ENCODE data around the gene NKAIN2.
"Not testable (repeated sequence)": the region's sequence is repeated elsewhere in the genome, so short reads cannot be mapped to it uniquely, and the experiment has no call there.

NKAIN2 gene

GRCh38 chr6:123962508-123962907, 158.8 kb downstream of the NKAIN2 start:
- peak in 14 of 56 donors; percentile 1 to 44 (median 19) for DNase-seq

DNA sequence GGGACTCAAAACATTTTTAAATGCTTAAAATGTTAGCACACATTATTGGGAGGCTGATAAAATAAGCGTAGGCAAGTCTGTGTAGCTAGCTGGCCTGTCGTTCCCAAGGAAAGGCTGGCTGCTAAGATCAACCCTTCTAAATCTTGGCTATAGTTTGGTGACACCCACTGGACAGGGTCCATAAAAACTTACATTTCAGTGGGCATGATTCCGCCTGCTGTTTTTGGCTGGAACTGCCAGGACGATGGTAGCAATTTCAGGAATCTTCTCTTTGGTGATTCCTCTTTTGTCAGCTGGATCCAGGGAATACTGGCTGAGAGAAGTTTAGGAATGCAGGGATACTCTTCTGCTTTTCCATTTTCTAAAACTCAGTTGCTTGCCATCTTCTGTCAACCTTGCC, 162.2 kb downstream of the NKAIN2 start:
- peak in 18 of 56 donors; percentile 2 to 44 (median 14) for DNase-seq

DNA sequence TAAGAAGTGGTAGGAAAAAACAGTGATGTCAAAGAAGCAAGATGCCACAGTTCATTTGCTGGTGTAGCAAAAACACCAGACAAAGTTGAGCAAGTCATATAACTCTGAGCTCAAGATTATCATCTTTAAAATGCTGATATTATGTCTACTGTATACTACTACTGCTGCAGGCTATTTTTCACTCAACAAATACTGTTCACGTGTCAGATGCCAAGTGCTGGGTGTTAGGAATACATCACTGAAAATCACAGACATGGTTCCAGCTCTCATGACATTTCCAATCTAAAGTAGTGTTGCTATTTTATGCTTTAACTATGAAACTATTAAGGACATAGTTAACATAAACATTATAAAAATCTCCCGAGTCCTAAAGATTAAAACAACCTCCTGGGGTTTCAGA, 163.0 kb downstream of the NKAIN2 start:
- DNase-seq: no peak

- DNase-seq: no peak
Observed at GRCh38 chr6:123967905-123968304, 164.2 kb downstream of the NKAIN2 start.

DNA sequence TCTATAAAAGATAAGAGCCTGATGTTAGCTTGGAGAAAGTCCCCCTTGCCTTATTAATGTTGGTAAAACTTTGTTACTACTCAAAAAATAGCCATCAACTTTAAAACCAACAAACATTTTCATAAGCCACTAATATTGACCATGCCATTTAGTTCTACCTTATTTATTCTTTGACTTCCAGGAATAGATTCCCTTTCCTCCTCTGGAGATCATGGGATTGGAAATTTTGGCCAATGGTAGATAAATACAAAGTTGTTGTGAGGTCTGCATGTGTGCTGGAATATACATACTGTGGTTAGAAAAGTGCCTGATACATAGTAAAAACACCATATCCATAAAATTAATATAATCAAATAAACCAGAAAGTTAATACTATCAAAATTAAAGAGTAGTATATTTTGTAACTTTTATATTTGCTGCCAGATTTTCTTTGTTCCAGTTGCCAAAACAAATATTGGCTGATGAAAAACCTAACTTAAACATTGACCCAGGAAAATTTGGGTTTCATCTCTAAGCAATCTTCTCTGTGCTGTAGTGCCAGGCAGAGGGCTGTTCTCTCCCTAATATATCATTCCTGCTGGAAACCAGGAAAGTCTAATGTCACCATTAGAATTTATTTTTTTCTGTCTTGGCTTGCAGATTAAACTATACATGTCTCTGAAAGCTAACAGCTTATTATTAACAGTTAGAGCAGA, 169.1 kb downstream of the NKAIN2 start:
- DNase-seq: no peak

GRCh38 chr6:123980311-123980710, 176.6 kb downstream of the NKAIN2 start:
- no peak for DNase-seq

GRCh38 chr6:123986938-123987337, 183.3 kb downstream of the NKAIN2 start:
- no peak for DNase-seq

GRCh38 chr6:123989918-123990317, 186.3 kb downstream of the NKAIN2 start:
- not testable (repeated sequence) for DNase-seq

DNA sequence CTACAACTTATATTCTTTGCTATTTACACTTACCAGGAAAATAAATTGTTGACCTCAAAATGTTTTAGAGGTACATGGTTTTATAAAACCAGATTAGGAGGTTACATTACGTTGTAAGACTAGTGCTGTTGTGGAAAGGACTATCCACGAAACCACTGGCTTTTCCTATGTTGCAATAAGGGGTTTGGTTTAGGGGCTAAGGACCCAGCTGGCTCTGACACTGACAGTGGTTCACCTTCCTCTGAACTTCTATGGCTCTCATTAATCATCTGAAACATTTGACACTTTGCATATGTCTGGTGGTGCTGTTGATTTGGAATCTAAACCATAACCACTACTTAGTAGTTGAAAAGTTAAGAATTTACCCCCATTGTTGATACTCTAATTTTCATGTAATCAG, 186.7 kb downstream of the NKAIN2 start:
- no peak for DNase-seq

DNA sequence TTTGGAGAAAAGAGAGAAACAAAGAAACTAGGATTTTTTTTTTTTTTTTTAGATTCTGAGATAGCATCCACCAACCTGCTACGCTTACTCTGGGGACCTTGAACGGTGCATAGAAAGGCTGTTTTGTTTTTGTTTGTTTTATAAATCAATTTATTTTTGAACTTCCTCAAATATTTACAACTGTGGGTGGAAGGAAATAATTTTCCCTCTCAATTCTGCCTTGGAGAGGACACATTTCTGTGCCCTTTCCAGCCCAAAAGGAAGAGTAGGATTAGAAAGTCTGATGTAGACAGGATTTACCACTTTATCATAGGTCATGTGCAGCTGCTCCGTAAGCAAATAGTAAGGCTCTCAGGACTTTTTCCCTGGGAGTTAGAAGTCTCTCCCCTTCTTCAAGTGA, 190.5 kb downstream of the NKAIN2 start:
- DNase-seq: no peak

GRCh38 chr6:123994891-123995635, 191.4 kb downstream of the NKAIN2 start:
- DNase-seq: no peak

- no peak for DNase-seq
Observed at GRCh38 chr6:123997223-123997622, 193.6 kb downstream of the NKAIN2 start.

- DNase-seq: peak in 25 of 56 donors; percentile 0 to 76 (median 20)
Observed at GRCh38 chr6:124002377-124003081, 198.9 kb downstream of the NKAIN2 start.

DNA sequence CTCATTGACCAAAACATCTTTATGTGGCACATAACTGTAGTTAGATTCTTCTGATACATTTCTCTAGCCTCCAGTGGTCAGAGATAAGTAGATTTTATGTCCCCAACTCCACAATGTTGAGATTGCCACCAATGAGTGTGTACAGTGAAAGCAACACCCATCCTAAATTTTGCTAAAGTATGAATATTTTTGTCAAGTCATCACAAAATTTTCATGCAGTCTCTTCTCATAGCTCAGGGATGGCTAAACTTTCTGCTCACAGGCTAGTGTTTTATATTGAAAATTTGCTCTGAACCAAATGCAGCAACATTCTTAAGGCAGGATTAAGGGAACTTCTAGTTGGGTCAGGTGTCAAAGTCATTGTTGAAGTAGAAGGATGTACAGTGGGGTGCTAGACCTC, 203.6 kb downstream of the NKAIN2 start:
- no peak for DNase-seq

DNA sequence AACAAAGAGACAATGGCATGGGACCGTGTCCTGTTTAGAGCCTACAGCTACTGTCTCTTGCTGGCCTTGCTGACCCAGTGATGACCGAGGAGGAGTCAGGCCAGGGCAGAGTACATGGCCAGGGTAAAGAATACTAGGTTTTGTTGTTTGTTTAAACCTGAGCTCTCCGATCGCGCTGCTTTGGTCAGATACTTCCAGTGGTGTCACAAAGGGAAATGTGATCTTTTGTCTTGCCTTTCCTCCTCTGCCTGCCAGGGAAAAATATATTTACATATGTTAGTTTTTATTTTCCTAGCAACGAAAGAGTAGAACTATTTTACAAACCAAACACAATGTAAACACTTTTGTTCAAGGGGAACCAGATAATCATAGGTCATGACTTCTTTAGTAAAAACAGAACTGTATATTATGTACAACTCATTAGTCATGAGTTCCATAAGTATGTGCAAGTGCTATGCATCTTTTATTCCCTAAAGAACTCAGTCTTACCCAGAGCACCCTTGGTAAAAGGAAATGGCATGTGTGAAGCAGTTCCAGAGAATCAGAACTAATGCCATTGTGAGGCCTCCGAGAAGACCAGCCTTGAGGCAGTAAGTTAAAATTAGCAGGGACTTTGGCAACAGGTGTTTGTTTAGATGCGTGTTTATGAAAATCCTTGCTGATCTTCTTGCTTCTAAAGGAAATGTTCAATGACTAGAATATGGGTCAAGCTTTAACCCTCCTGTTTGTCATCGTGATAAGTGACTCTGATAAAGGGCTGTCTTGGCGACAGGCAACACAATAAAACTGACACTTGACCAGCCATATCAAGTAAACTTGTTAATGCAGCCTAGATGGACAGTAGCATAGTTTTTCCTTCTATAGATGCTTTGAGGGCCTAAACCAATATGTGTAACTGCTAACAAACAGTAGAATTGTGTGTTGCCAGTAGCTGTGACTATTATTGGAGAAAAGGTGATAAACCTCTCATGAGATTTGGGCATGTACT, 204.6 kb downstream of the NKAIN2 start:
- DNase-seq: no peak

- no peak for DNase-seq
Observed at GRCh38 chr6:124008988-124009765, 205.5 kb downstream of the NKAIN2 start.

DNA sequence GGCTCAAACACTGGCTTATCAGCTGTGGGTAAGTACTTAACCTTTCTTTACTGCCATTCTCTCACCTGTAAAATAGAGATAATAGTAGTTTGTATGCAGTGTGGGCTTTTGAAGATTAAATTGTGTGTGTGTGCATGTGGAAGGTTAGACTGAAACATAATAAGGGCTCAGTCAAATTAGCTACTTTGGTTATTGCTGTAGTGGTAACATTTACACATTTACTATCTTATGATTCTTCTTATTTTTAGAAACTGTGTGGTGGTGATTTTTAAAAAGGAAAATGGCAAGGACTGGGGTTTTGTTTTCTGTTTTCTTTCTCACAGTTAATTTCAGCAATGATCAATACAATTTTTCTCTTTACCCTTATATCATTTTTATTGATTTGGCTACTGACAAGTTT, 206.9 kb downstream of the NKAIN2 start:
- no peak for DNase-seq

- DNase-seq: no peak
Observed at GRCh38 chr6:124011180-124011579, 207.5 kb downstream of the NKAIN2 start.

DNA sequence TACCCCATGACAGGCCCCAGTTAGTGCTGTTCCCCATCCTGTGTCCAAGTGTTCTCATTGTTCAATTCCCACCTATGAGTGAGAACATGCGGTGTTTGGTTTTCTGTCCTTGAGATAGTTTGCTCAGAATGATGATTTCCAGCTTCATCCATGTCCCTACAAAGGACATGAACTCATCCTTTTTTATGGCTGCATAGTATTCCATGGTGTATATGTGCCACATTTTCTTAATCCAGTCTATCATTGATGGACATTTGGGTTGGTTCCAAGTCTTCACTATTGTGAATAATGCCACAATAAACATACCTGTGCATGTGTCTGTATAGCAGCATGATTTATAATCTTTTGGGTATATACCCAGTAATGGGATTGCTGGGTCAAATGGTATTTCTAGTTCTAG, 218.4 kb downstream of the NKAIN2 start:
- DNase-seq: not testable (repeated sequence)

DNA sequence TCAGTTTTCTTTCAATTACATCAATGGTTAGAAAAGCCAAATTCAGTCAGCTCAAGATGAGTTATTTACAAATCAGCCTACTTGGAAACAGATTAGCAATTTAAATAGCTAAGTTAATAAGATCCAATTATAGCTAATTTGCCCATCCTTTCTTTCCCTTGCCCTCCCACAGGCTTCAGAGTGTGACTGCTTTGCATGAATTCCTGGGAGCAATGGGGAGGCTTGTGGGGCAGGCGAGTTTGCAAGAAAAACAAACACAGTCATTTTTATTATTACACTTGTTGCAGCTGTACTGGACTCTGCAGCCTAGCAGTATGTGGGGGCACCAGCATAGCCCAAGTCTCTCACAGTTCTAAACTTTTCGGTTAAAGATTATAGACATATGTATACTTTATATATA, 219.0 kb downstream of the NKAIN2 start:
- DNase-seq: no peak

Data from nucleus accumbens (tissue), 56 donors.